WTC11 (cell line): ENCODE measurements around the gene SLC6A4. TPM values are rescaled to one million over a fixed set of nuclear protein-coding genes. Genes with fewer than 3 reads are reported as not detected.

ENCODE experiments used
- ATAC-seq: fragments of 200-7000 bp; cut with Tn5 transposase; 2 replicates; pipeline ENCODE4 v1.10.0; 2021; ENCODE audit warnings: mild to moderate bottlenecking, moderate library complexity
- CTCF ChIA-PET: fragments of 300-600 bp; sonication (Branson Sonifier 250); formaldehyde crosslinking; loops from one replicate; lab custom pipeline; 2021; ENCODE audit warnings: antibody characterized with exemption; lab: Charles Lee
- POLR2A ChIA-PET: fragments of 350-600 bp; sonication (Branson Sonifier 250); formaldehyde crosslinking; loops from one replicate; lab custom pipeline; 2021; ENCODE audit warnings: antibody characterized with exemption; lab: Charles Lee
- DNase-seq: peaks from one replicate; pipeline ENCODE4 v3.0.0; 2021; ENCODE audit warnings: low spot score
- H3K27ac Mint-ChIP-seq: 2 replicates; pipeline ENCODE4 v1.8.0; 2021; ENCODE audit warnings: mixed read lengths
- H3K27me3 Mint-ChIP-seq: 2 replicates; pipeline ENCODE4 v1.8.0; 2021; ENCODE audit warnings: low read depth, mild to moderate bottlenecking, moderate library complexity, mixed read lengths
- H3K36me3 Mint-ChIP-seq: 2 replicates; pipeline ENCODE4 v1.8.0; 2021; ENCODE audit warnings: mixed read lengths
- H3K4me1 Mint-ChIP-seq: 2 replicates; pipeline ENCODE4 v1.8.0; 2022; ENCODE audit warnings: mixed read lengths
- H3K4me3 Mint-ChIP-seq: 2 replicates; pipeline ENCODE4 v1.8.0; 2021; ENCODE audit warnings: mild to moderate bottlenecking, moderate library complexity, mixed read lengths
- H3K9me3 Mint-ChIP-seq: 2 replicates; pipeline ENCODE4 v1.8.0; 2021; ENCODE audit warnings: mixed read lengths
- CREB1 ChIP-seq: sonication (generic); formaldehyde crosslinking; IDR thresholded peaks from 2 replicates; pipeline ENCODE4 v1.8.0; 2023; ENCODE audit warnings: mild to moderate bottlenecking, missing genetic modification reagents
- ESRRA ChIP-seq: sonication (generic); formaldehyde crosslinking; IDR thresholded peaks from 2 replicates; pipeline ENCODE4 v1.8.1; 2022; ENCODE audit warnings: mild to moderate bottlenecking, missing genetic modification reagents, borderline replicate concordance
- FOXJ3 ChIP-seq: sonication (generic); formaldehyde crosslinking; IDR thresholded peaks from 2 replicates; pipeline ENCODE4 v1.9.0; 2021; ENCODE audit warnings: missing genetic modification reagents, mild to moderate bottlenecking, borderline replicate concordance
- GTF2I ChIP-seq: fragments of 250-450 bp; sonication (Bioruptor Pico); conservative IDR thresholded peaks from 2 replicates; pipeline ENCODE4 v1.4.0; 2021; ENCODE audit warnings: mild to moderate bottlenecking
- MYBL2 ChIP-seq: sonication (generic); formaldehyde crosslinking; IDR thresholded peaks from 2 replicates; pipeline ENCODE4 v1.8.1; 2023; ENCODE audit warnings: mild to moderate bottlenecking, moderate library complexity, missing genetic modification reagents
- NR2C2 ChIP-seq: sonication (generic); formaldehyde crosslinking; IDR thresholded peaks from 2 replicates; pipeline ENCODE4 v1.8.0; 2022; ENCODE audit warnings: mild to moderate bottlenecking, missing genetic modification reagents
- OVOL2 ChIP-seq: fragments of 250-450 bp; sonication (Bioruptor Pico); IDR thresholded peaks from 2 replicates; pipeline ENCODE4 v1.9.0; 2021; ENCODE audit warnings: mild to moderate bottlenecking, borderline replicate concordance
- SMAD3 ChIP-seq: sonication (generic); formaldehyde crosslinking; IDR thresholded peaks from 2 replicates; pipeline ENCODE4 v1.8.0; 2022; ENCODE audit warnings: missing genetic modification reagents, mild to moderate bottlenecking, borderline replicate concordance
- ZNF121 ChIP-seq: sonication (generic); formaldehyde crosslinking; IDR thresholded peaks from 2 replicates; pipeline ENCODE4 v1.8.0; 2023; ENCODE audit warnings: missing genetic modification reagents
- ZNF138 ChIP-seq: sonication (generic); formaldehyde crosslinking; conservative IDR thresholded peaks from 2 replicates; pipeline ENCODE4 v1.8.1; 2022; ENCODE audit warnings: mild to moderate bottlenecking, moderate library complexity, missing genetic modification reagents
- ZNF232 ChIP-seq: sonication (generic); formaldehyde crosslinking; IDR thresholded peaks from 2 replicates; pipeline ENCODE4 v1.8.0; 2022; ENCODE audit warnings: mild to moderate bottlenecking, missing genetic modification reagents
- ZNF263 ChIP-seq: sonication (generic); formaldehyde crosslinking; IDR thresholded peaks from 2 replicates; pipeline ENCODE4 v1.8.1; 2022; ENCODE audit warnings: low read depth, mild to moderate bottlenecking, moderate library complexity, missing genetic modification reagents
- ZNF317 ChIP-seq: sonication (generic); formaldehyde crosslinking; IDR thresholded peaks from 2 replicates; pipeline ENCODE4 v1.8.1; 2023; ENCODE audit warnings: low read depth, mild to moderate bottlenecking, moderate library complexity, missing genetic modification reagents, borderline replicate concordance
- ZNF396 ChIP-seq: fragments of 250-450 bp; sonication (Bioruptor Pico); IDR thresholded peaks from 2 replicates; pipeline ENCODE4 v1.8.0; 2021; ENCODE audit warnings: mild to moderate bottlenecking, moderate library complexity, borderline replicate concordance
- total RNA-seq: library from RNA; stranded (reverse); gene quantifications from 3 replicates; pipeline ENCODE4 v1.2.3, GENCODE V29; 2021
- TF ChIP-seq, protein P1 (sequence below): sonication (generic); formaldehyde crosslinking; IDR thresholded peaks from 2 replicates; pipeline ENCODE4 v1.8.1; 2022; ENCODE audit warnings: low read depth, missing genetic modification reagents, borderline replicate concordance
- TF ChIP-seq, protein P2 (sequence below): sonication (generic); formaldehyde crosslinking; IDR thresholded peaks from 2 replicates; pipeline ENCODE4 v1.8.1; 2023; ENCODE audit warnings: mild to moderate bottlenecking, missing genetic modification reagents
- TF ChIP-seq, protein P3 (sequence below): sonication (generic); formaldehyde crosslinking; IDR thresholded peaks from 2 replicates; pipeline ENCODE4 v1.8.1; 2022; ENCODE audit warnings: mild to moderate bottlenecking, missing genetic modification reagents, moderate library complexity, borderline replicate concordance

SLC6A4 gene
- total RNA-seq, 1 experiment from 2014 or later, result 0.13 TPM

DNA sequence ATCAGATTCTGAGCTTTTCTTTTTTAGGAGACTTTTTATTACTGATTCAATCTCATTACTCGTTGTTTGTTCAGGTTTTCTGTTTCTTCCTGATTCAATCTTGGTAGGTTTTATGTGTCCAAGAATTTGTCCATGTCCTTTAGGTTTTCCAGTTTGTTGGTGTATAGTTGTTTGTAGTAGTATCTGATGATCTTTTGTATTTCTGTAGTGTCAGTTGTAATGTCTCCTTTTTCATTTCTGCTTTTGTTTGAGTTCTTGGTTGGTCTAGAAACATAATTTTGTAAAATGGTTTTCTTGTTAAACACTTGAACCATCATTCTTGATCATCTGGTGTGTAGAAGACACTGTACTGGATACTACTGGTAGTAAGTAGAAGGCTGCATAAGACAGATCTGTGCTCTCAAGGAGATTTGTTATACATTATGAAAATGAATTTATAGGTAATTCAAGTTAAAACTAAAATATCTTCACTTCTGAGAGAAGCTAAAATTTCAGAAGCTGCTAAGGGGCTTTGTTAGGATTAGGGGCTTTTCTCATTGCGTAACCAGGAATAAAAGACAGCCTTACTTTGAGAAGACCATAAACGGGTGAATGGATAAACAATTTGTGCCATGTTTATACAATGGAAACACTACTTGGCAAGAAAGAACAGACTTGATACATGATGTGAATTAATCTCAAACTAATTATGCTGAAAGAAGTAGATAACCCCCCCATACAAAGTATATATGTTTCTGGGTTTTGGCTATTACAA lies 74.9 kb downstream of the SLC6A4 start (continued):
- TF ChIP-seq, protein P1, sequence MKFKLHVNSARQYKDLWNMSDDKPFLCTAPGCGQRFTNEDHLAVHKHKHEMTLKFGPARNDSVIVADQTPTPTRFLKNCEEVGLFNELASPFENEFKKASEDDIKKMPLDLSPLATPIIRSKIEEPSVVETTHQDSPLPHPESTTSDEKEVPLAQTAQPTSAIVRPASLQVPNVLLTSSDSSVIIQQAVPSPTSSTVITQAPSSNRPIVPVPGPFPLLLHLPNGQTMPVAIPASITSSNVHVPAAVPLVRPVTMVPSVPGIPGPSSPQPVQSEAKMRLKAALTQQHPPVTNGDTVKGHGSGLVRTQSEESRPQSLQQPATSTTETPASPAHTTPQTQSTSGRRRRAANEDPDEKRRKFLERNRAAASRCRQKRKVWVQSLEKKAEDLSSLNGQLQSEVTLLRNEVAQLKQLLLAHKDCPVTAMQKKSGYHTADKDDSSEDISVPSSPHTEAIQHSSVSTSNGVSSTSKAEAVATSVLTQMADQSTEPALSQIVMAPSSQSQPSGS, result no peak
- TF ChIP-seq, protein P2, sequence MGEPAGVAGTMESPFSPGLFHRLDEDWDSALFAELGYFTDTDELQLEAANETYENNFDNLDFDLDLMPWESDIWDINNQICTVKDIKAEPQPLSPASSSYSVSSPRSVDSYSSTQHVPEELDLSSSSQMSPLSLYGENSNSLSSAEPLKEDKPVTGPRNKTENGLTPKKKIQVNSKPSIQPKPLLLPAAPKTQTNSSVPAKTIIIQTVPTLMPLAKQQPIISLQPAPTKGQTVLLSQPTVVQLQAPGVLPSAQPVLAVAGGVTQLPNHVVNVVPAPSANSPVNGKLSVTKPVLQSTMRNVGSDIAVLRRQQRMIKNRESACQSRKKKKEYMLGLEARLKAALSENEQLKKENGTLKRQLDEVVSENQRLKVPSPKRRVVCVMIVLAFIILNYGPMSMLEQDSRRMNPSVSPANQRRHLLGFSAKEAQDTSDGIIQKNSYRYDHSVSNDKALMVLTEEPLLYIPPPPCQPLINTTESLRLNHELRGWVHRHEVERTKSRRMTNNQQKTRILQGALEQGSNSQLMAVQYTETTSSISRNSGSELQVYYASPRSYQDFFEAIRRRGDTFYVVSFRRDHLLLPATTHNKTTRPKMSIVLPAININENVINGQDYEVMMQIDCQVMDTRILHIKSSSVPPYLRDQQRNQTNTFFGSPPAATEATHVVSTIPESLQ (CRISPR knock-in tag), result no peak
- TF ChIP-seq ZNF263 (no peak), FOXJ3 (CRISPR knock-in tag) (no peak), CREB1 (CRISPR knock-in tag) (no peak), OVOL2 (CRISPR knock-in tag) (no peak), ZNF396 (CRISPR knock-in tag) (no peak)
- TF ChIP-seq, protein P3, sequence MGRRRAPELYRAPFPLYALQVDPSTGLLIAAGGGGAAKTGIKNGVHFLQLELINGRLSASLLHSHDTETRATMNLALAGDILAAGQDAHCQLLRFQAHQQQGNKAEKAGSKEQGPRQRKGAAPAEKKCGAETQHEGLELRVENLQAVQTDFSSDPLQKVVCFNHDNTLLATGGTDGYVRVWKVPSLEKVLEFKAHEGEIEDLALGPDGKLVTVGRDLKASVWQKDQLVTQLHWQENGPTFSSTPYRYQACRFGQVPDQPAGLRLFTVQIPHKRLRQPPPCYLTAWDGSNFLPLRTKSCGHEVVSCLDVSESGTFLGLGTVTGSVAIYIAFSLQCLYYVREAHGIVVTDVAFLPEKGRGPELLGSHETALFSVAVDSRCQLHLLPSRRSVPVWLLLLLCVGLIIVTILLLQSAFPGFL (CRISPR knock-in tag), result no peak

DNA sequence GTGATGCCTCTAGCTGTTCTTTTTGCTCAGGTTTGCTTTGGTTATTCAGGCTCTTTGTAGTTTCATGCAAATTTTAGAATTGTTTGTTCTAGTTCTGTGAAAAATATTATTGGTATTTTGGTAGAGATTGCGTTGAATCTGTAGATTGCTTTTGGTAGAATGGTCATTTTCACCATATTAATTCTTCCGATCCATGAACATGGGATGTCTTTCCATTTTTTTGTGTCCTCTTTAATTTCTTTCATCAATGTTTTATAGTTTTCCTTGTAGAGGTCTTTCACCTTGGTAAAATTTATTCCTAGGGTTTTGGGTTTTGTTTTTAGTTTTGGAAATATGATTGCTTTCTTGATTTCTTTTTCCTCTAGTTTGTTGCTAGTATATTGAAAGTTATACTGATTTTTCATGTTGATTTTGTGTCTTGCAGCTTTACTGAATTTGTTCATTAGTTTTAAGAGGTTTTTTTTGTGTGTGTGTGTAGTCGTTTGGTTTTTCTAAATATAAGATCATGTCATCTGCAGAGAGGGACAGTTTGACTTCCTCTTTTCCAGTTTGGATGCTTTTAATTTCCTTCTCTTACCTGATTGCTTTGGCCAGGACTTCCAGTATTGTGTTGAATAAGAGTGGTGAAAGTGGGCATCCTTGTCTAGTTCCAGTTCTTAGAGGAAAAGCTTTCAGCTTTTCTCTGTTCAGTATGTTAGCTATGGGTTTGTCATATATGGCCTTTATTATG lies 76.4 kb downstream of the SLC6A4 start:
- peaks cover 31% of the 10 kb centered on the region for H3K36me3 Mint-ChIP-seq
- TF ChIP-seq ESRRA (CRISPR knock-in tag), result no peak
- no peak for TF ChIP-seq SMAD3
- TF ChIP-seq MYBL2 (CRISPR knock-in tag), result no peak
- no peak for TF ChIP-seq CREB1 (CRISPR knock-in tag)
- TF ChIP-seq ZNF232, result no peak
- ChIA-PET POLR2A (no interaction called here), CTCF (no interaction called here)
- H3K9me3 Mint-ChIP-seq, result peaks cover 12% of the 10 kb centered on the region
- H3K4me1 Mint-ChIP-seq, result no peaks in the 10 kb centered on the region
- no peak for ATAC-seq
- H3K27me3 Mint-ChIP-seq, result no peaks in the 10 kb centered on the region
- H3K27ac Mint-ChIP-seq, result no peak overlapping the region
- no peak overlapping the region for H3K4me3 Mint-ChIP-seq
- no peak for DNase-seq

DNA sequence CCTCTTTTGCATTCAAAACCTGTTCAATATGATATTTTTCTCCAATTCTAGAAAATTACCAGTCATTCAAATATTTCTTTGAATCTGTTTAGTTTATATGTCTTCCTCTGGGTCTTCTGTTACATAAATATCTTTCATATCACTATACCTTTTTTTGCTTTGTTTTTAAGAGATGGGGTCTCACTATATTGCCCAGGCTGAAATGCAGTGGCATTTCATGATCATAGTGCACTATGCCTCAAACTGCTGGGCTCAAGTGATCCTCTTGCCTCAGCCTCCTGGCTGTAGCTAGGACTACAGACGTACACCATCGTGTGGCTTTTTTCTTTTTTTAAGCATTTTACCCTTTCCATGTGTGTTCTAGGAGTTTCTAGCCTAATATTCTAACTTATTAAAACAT lies 80.1 kb downstream of the SLC6A4 start:
- H3K9me3 Mint-ChIP-seq, result peaks cover 12% of the 10 kb centered on the region
- CTCF ChIA-PET, result no interaction called here
- ATAC-seq (no peak), DNase-seq (no peak)
- TF ChIP-seq ZNF121 (CRISPR knock-in tag) (peak; percentile 55; the same call in 1 of the 2 replicates), ZNF317 (CRISPR knock-in tag) (no peak)
- TF ChIP-seq, all 79 proteins: peak for 1
- Mint-ChIP-seq H3K36me3 (peaks cover 31% of the 10 kb centered on the region), H3K4me3 (no peak overlapping the region), H3K27ac (no peak overlapping the region), H3K4me1 (no peaks in the 10 kb centered on the region), H3K27me3 (no peaks in the 10 kb centered on the region)
- POLR2A ChIA-PET, result no interaction called here

DNA sequence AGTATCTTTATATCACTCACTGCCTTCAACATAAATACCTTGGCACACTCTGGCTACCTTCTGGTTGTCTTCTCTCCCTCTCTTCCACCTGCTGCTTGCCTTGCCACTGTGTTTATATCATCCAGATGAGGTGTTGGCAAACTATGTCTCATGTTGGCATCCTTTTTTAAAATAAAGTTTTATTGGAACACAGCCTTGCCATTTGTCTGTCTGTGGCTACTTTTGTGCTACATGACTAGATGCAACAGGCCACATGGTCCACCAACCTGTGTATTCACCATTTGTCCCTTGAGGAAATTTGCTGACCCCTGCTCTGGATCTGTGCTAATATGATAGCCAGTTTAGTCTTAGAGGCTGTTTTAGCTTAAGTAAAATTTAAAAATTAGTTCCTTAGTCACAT lies 82.0 kb downstream of the SLC6A4 start:
- Mint-ChIP-seq H3K4me1 (peaks cover 3% of the 10 kb centered on the region), H3K4me3 (no peak overlapping the region), H3K36me3 (peaks cover 16% of the 10 kb centered on the region), H3K9me3 (peaks cover 3% of the 10 kb centered on the region), H3K27me3 (no peaks in the 10 kb centered on the region), H3K27ac (no peak overlapping the region)
- ChIA-PET CTCF (no interaction called here), POLR2A (no interaction called here)
- DNase-seq (no peak), ATAC-seq (no peak)
- TF ChIP-seq GTF2I, result no peak
- TF ChIP-seq ZNF138, result no peak
- TF ChIP-seq NR2C2 (CRISPR knock-in tag), result no peak
